IMR-90 (cell line): ENCODE results near the gene PRDM1. TPM values are rescaled to one million over a fixed set of nuclear protein-coding genes. Genes with fewer than 3 reads are reported as not detected.

ENCODE experiments used
- ATAC-seq: fragments of 200-7000 bp; cut with Tn5 transposase; 2 replicates; pipeline ENCODE4 v1.9.1; 2020; ENCODE audit warnings: low read depth, mild to moderate bottlenecking, moderate library complexity
- BruUV-seq: library from RNA; stranded (reverse); fragments of 400-500 nt; replicated peaks from 2 replicates; lab custom pipeline; 2021; lab: Mats Ljungman, UMichigan
- CTCF ChIA-PET: fragments of 300-600 bp; formaldehyde crosslinking; extraction: SDS; loops from one replicate; lab custom pipeline; 2021; ENCODE audit warnings: antibody characterized with exemption; lab: Yijun Ruan, JAX
- POLR2A ChIA-PET: fragments of 300-600 bp; sonication (Branson Sonifier 250); formaldehyde crosslinking; loops from one replicate; lab custom pipeline; 2022; ENCODE audit warnings: antibody characterized with exemption; ENCODE audit not compliant: unreplicated experiment; lab: Charles Lee
- DNase-seq: peaks from one replicate; pipeline ENCODE4 v3.0.0; 2013
- H2AFZ ChIP-seq: replicated peaks from 2 replicates; pipeline ENCODE3; 2013; ENCODE audit warnings: low read length, mild to moderate bottlenecking; ENCODE audit not compliant: poor library complexity
- H2AK5ac ChIP-seq: 2 replicates; pipeline ENCODE4 v1.6.1; 2013; ENCODE audit warnings: low read depth, low read length, inconsistent platforms
- H2AK9ac ChIP-seq: replicated peaks from 2 replicates; pipeline ENCODE3; 2013; ENCODE audit warnings: mild to moderate bottlenecking, low read depth, low read length, moderate library complexity; ENCODE audit not compliant: poor library complexity
- H2BK120ac ChIP-seq: 2 replicates; pipeline ENCODE4 v1.6.1; 2013; ENCODE audit warnings: low read depth, low read length, inconsistent platforms
- H2BK15ac ChIP-seq: 3 replicates; pipeline ENCODE4 v1.6.1; 2013; ENCODE audit warnings: low read depth, low read length, inconsistent platforms
- H2BK20ac ChIP-seq: 2 replicates; pipeline ENCODE4 v1.6.1; 2013; ENCODE audit warnings: low read depth, mild to moderate bottlenecking, inconsistent platforms, low read length, moderate library complexity
- H2BK5ac ChIP-seq: 2 replicates; pipeline ENCODE4 v1.6.1; 2013; ENCODE audit warnings: mild to moderate bottlenecking, low read depth, low read length, inconsistent platforms; ENCODE audit not compliant: poor library complexity, severe bottlenecking
- H3K14ac ChIP-seq: replicated peaks from 2 replicates; pipeline ENCODE4 v1.6.1; 2013; ENCODE audit warnings: low read depth, low read length, inconsistent platforms
- H3K18ac ChIP-seq: 2 replicates; pipeline ENCODE4 v1.6.1; 2013; ENCODE audit warnings: low read depth, low read length, control low read depth
- H3K23ac ChIP-seq: 2 replicates; pipeline ENCODE4 v1.6.1; 2013; ENCODE audit warnings: low read depth, low read length, inconsistent platforms
- H3K27ac ChIP-seq: 2 replicates; pipeline ENCODE4 v1.5.1; 2013; ENCODE audit warnings: mild to moderate bottlenecking, control low read depth, low read length; ENCODE audit not compliant: insufficient read depth
- H3K27me3 ChIP-seq: 2 replicates; pipeline ENCODE4 v1.6.1; 2013; ENCODE audit warnings: low read length; ENCODE audit not compliant: control insufficient read depth, insufficient read depth
- H3K36me3 ChIP-seq: 2 replicates; pipeline ENCODE4 v1.6.1; 2013; ENCODE audit warnings: low read length, mixed read lengths; ENCODE audit not compliant: control insufficient read depth, insufficient read depth
- H3K4ac ChIP-seq: 2 replicates; pipeline ENCODE4 v1.6.1; 2013; ENCODE audit warnings: low read depth, low read length, inconsistent platforms
- H3K4me1 ChIP-seq: 2 replicates; pipeline ENCODE4 v1.6.1; 2013; ENCODE audit warnings: low read length, mixed read lengths; ENCODE audit not compliant: control insufficient read depth, insufficient read depth
- H3K4me2 ChIP-seq: 2 replicates; pipeline ENCODE4 v1.6.1; 2013; ENCODE audit warnings: low read depth, mild to moderate bottlenecking, control low read depth, low read length, moderate library complexity
- H3K4me3 ChIP-seq: 2 replicates; pipeline ENCODE4 v1.5.1; 2013; ENCODE audit warnings: low read depth, mild to moderate bottlenecking, control low read depth, low read length, moderate library complexity; ENCODE audit not compliant: insufficient read depth
- H3K56ac ChIP-seq: 2 replicates; pipeline ENCODE4 v1.6.1; 2013; ENCODE audit warnings: low read length, inconsistent platforms; ENCODE audit not compliant: insufficient read depth; ENCODE audit errors: extremely low read depth
- H3K79me1 ChIP-seq, 2 experiments: 2 replicates each; pipeline ENCODE4 v1.6.1; 2013; ENCODE audit warnings: low read length in 2 of 2, inconsistent platforms in 1 of 2, low read depth in 1 of 2
- H3K9ac ChIP-seq: 2 replicates; pipeline ENCODE4 v1.6.1; 2013; ENCODE audit warnings: low read depth, low read length, control low read depth
- H3K9me1 ChIP-seq: 2 replicates; pipeline ENCODE4 v1.6.1; 2013; ENCODE audit warnings: low read length, inconsistent platforms; ENCODE audit not compliant: insufficient read depth
- H3K9me3 ChIP-seq: 2 replicates; pipeline ENCODE4 v1.6.1; 2013; ENCODE audit warnings: low read length; ENCODE audit not compliant: control insufficient read depth, insufficient read depth
- H4K20me1 ChIP-seq: 2 replicates; pipeline ENCODE4 v1.6.1; 2013; ENCODE audit warnings: low read length, inconsistent platforms; ENCODE audit not compliant: insufficient read depth
- H4K5ac ChIP-seq: 2 replicates; pipeline ENCODE4 v1.6.1; 2013; ENCODE audit warnings: mild to moderate bottlenecking, low read depth, low read length, control low read depth
- H4K8ac ChIP-seq, 2 experiments: 2 replicates each; pipeline ENCODE4 v1.6.1; 2013; ENCODE audit warnings: low read depth in 2 of 2, low read length in 2 of 2, control low read depth in 1 of 2, inconsistent platforms in 1 of 2
- H4K91ac ChIP-seq: 2 replicates; pipeline ENCODE4 v1.6.1; 2013; ENCODE audit warnings: low read depth, low read length, inconsistent platforms; ENCODE audit not compliant: insufficient read depth
- BHLHE40 ChIP-seq: fragments of 150-350 bp; IDR thresholded peaks from 2 replicates; pipeline ENCODE4 v1.6.1; 2016; ENCODE audit warnings: mild to moderate bottlenecking, low read depth, low read length
- CEBPB ChIP-seq: IDR thresholded peaks from 2 replicates; pipeline ENCODE4 v1.6.1; 2012; ENCODE audit warnings: low read depth, low read length, improper control_type of control experiment
- CHD1 ChIP-seq: IDR thresholded peaks from 2 replicates; pipeline ENCODE4 v1.6.1; 2012; ENCODE audit warnings: low read depth, low read length, improper control_type of control experiment
- CTCF ChIP-seq: conservative IDR thresholded peaks from 2 replicates; pipeline ENCODE4 v1.5.1; 2012; ENCODE audit warnings: mild to moderate bottlenecking, low read depth, low read length, improper control_type of control experiment
- ELK1 ChIP-seq: fragments of 150-350 bp; IDR thresholded peaks from 2 replicates; pipeline ENCODE4 v1.6.1; 2016; ENCODE audit warnings: low read depth, mild to moderate bottlenecking, low read length, moderate library complexity, borderline replicate concordance
- FOS ChIP-seq: fragments of 150-350 bp; IDR thresholded peaks from 2 replicates; pipeline ENCODE4 v1.6.1; 2016; ENCODE audit warnings: low read depth, low read length
- MAFK ChIP-seq: IDR thresholded peaks from 2 replicates; pipeline ENCODE4 v1.6.1; 2012; ENCODE audit warnings: low read depth, low read length, improper control_type of control experiment
- MAZ ChIP-seq: IDR thresholded peaks from 2 replicates; pipeline ENCODE4 v1.6.1; 2012; ENCODE audit warnings: low read depth, mild to moderate bottlenecking, low read length, improper control_type of control experiment, moderate library complexity, borderline replicate concordance
- MXI1 ChIP-seq: IDR thresholded peaks from 2 replicates; pipeline ENCODE4 v1.6.1; 2012; ENCODE audit warnings: low read depth, mild to moderate bottlenecking, low read length, moderate library complexity, borderline replicate concordance
- NFE2L2 ChIP-seq: fragments of 150-350 bp; IDR thresholded peaks from 2 replicates; pipeline ENCODE4 v1.6.1; 2016; ENCODE audit warnings: low read depth, mild to moderate bottlenecking, low read length
- POLR2A ChIP-seq: IDR thresholded peaks from 2 replicates; pipeline ENCODE4 v1.6.1; 2012; ENCODE audit warnings: mild to moderate bottlenecking, low read depth, low read length
- RAD21 ChIP-seq: IDR thresholded peaks from 2 replicates; pipeline ENCODE4 v1.6.1; 2012; ENCODE audit warnings: low read length, improper control_type of control experiment
- RCOR1 ChIP-seq: IDR thresholded peaks from 2 replicates; pipeline ENCODE4 v1.6.1; 2012; ENCODE audit warnings: mild to moderate bottlenecking, low read length, improper control_type of control experiment; ENCODE audit not compliant: insufficient replicate concordance
- RFX5 ChIP-seq: IDR thresholded peaks from 2 replicates; pipeline ENCODE4 v1.8.0; 2012; ENCODE audit warnings: low read depth, mild to moderate bottlenecking, low read length, moderate library complexity
- SMC3 ChIP-seq: fragments of 150-350 bp; IDR thresholded peaks from 2 replicates; pipeline ENCODE4 v1.6.1; 2016; ENCODE audit warnings: low read depth, mild to moderate bottlenecking, antibody characterized with exemption, low read length, moderate library complexity
- USF2 ChIP-seq: fragments of 150-350 bp; IDR thresholded peaks from 2 replicates; pipeline ENCODE4 v1.6.1; 2017; ENCODE audit warnings: mild to moderate bottlenecking, antibody characterized with exemption, low read length, low read depth
- WGBS, 2 experiments: methylation state at CpG; one replicate each; pipeline versions ENCODE4 v1.1.5 to v1.1.7; 2013; ENCODE audit warnings: missing lambda C conversion rate in 2 of 2; ENCODE audit not compliant: insufficient read length in 1 of 2; ENCODE audit errors: extremely low coverage in 2 of 2; 5-methylcytosine and 5-hydroxymethylcytosine counted together
- dilution Hi-C: fragments of 300-500 bp; cut with HindIII; formaldehyde crosslinking; loops from one replicate; pipeline ENCODE4 v1.14.3; 2018; ENCODE audit warnings: low sequenced_read_pairs; ENCODE audit not compliant: unreplicated experiment
- in situ Hi-C: fragments of 300-500 bp; cut with MboI; formaldehyde crosslinking; loops from 3 replicates; pipeline ENCODE4 v1.14.3; 2019; ENCODE audit warnings: low sequenced_read_pairs, inconsistent platforms, mixed read lengths
- intact Hi-C: fragments of 100-400 bp; cut with micrococcal nuclease; formaldehyde crosslinking; loops from 2 replicates; pipeline ENCODE4 v1.10.0; 2022
- polyA plus RNA-seq, 3 experiments: library from polyadenylated mRNA; depleted of rRNA; stranded (reverse); fragments of >200 nt; gene quantifications; 2 replicates each; pipeline ENCODE4 v1.2.3, GENCODE V29; 2012; ENCODE audit warnings: low replicate concordance in 1 of 3
- total RNA-seq: library from RNA; depleted of rRNA; stranded (reverse); fragments of >200 nt; gene quantifications from 2 replicates; pipeline ENCODE4 v1.2.3, GENCODE V29; 2012

PRDM1 gene
- total and polyA plus RNA-seq, 2 of the 4 experiments (the other 2 are of a cell fraction) = 2.3 to 3.0 TPM

- Histone ChIP-seq H3K79me1 (no peaks in the 10 kb centered on the region), H3K14ac (no peak overlapping the region), H2BK120ac (peak overlapping the region; percentile 1; the same call in 1 of the 2 replicates), H3K4me2 (no peak overlapping the region), H4K5ac (no peak overlapping the region), H3K9ac (no peak overlapping the region), H3K4me1 (no peaks in the 10 kb centered on the region; the same call in 1 of the 2 replicates), H3K27ac (no peak overlapping the region), H3K9me1 (peaks cover 5% of the 10 kb centered on the region; the same call in 1 of the 2 replicates), H2AFZ (peak overlapping the region; percentile 3), H3K56ac (no peak overlapping the region), H3K23ac (no peak overlapping the region), H2BK20ac (peak overlapping the region; percentile 20; the same call in 1 of the 2 replicates), H2BK15ac (no peak overlapping the region), H3K36me3 (no peaks in the 10 kb centered on the region), H4K8ac (peak overlapping the region in 1 of 2 experiments; percentile 22; a peak in 1 of 4 replicates), H2AK5ac (no peak overlapping the region), H3K4me3 (no peak overlapping the region), H2BK5ac (no peak overlapping the region), H2AK9ac (no peak overlapping the region), H4K20me1 (no peaks in the 10 kb centered on the region), H3K18ac (no peak overlapping the region), H3K9me3 (no peaks in the 10 kb centered on the region), H4K91ac (no peak overlapping the region), H3K4ac (peak overlapping the region; percentile 3; the same call in 1 of the 2 replicates), H3K27me3 (no peaks in the 10 kb centered on the region)
- in situ Hi-C loops (no loop called here), intact Hi-C loops (no loop called here), dilution Hi-C loops (no loop called here)
- ATAC-seq (peak; percentile 78), DNase-seq (peak; percentile 92)
- TF ChIP-seq RAD21 = no peak
- no peak for TF ChIP-seq RCOR1
- no peak for TF ChIP-seq FOS
- TF ChIP-seq NFE2L2 = no peak
- no peak for TF ChIP-seq ELK1
- no peak for TF ChIP-seq SMC3
- TF ChIP-seq CTCF = no peak
- TF ChIP-seq RFX5 = no peak
- TF ChIP-seq CHD1 = no peak
- 0 out of 2 replicates have a peak, but pooled peaks have one; percentile 32 for TF ChIP-seq MXI1
- no peak for TF ChIP-seq POLR2A
- peak; percentile 30; the same call in 1 of the 2 replicates for TF ChIP-seq USF2
- TF ChIP-seq BHLHE40 = peak; percentile 78
- TF ChIP-seq CEBPB = no peak
- TF ChIP-seq MAFK = no peak
- TF ChIP-seq MAZ = no peak
- whole genome bisulfite sequencing, 2 experiments = 0% methylated on average over 1 of the region's 8 CpGs; no CpG with 5 or more reads in 1 of the 2 experiments
- BruUV-seq = no TSS peak
- ChIA-PET CTCF (interaction anchor here (1.5 kb wide), 1 partner anchor 30 kb away, joined by 3 read pairs; no protein-coding TSS in a partner anchor), POLR2A (no interaction called here)
Observed at GRCh38 chr6:106069478-106069877, 16.7 kb upstream of the PRDM1 start.
